Stimulated activated CD4-positive, alpha-beta T cell treated with anti-CD3 and anti-CD28 coated beads, Interleukin-1b, Interleukin-23, amount 100 ng/mL, for 48 hours (primary cell): ENCODE measurements around the gene IGSF9B.

Experiments used
- DNase-seq: peaks from one replicate; pipeline ENCODE4 v3.0.0-alpha.2; 2020

IGSF9B gene

GRCh38 chr11:133984828-133985227 lies 28.1 kb upstream of the IGSF9B start:
- no peak for DNase-seq

GRCh38 chr11:133983660-133984316 lies 27.0 kb upstream of the IGSF9B start:
- no peak for DNase-seq

- DNase-seq = no peak
Measured at GRCh38 chr11:133982876-133983275, 26.1 kb upstream of the IGSF9B start.

GRCh38 chr11:133982151-133982550 lies 25.4 kb upstream of the IGSF9B start:
- DNase-seq = no peak

DNA sequence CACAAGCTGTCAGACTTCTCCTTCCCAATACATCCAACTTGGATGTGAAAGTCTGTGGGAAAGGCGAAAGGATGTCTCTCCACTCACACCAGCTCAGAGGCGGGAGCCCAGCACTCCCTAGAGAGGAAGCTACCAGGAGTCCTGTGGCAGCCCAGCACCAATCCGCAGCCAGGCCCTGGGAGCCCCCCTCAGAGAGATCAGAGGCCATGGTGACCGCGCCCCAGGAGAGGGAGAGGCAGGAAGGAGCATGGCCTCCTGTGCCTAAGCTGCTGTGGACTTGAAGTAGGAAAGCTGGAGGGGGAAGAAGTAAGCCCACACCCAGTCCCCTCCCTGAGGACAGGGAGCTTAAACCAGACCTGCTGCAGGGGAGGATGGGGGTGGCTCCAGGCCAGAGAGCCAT lies 24.4 kb upstream of the IGSF9B start:
- no peak for DNase-seq

DNA sequence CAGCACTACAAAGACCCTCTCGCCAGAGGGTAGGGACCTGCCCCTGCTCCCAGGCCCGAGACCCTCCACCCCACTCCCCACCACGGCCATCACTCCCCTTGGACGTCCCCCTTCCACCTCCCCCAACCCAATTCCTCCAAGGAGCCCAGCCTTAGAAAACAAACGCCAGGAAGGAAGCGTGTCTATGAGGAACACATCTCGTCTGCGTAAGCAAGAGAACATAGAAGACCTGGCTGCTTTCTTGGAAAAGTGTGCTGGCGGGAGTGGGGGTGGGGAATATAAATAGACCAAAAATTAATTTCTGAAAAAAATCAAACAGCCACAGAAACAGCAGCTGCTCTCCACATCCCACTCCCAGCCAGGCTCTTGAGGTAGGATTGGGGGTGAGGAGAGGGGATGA lies 23.9 kb upstream of the IGSF9B start:
- no peak for DNase-seq

GRCh38 chr11:133978794-133979193 lies 22.0 kb upstream of the IGSF9B start:
- DNase-seq = no peak

GRCh38 chr11:133977067-133977677 lies 20.4 kb upstream of the IGSF9B start:
- no peak for DNase-seq

DNA sequence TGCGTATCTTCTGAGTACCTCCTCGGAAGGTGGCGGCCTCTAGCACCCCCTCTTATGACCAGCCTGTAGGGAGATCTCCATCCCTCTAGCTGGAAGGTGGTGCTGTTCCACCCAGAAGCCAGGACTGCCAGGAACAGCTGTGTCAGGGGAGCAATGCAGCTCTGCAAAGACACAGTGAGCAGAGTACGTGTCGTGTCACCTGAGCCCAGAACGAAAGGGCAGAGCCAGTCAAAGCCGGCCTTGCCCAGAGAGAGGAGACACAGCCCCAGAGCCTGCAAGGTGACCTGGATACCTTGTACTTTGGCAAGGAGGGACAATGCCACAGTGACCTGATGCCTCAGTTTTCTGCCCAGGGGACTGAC lies 18.7 kb upstream of the IGSF9B start:
- no peak for DNase-seq

- DNase-seq = no peak
Measured at GRCh38 chr11:133974836-133975487, 18.2 kb upstream of the IGSF9B start.

DNA sequence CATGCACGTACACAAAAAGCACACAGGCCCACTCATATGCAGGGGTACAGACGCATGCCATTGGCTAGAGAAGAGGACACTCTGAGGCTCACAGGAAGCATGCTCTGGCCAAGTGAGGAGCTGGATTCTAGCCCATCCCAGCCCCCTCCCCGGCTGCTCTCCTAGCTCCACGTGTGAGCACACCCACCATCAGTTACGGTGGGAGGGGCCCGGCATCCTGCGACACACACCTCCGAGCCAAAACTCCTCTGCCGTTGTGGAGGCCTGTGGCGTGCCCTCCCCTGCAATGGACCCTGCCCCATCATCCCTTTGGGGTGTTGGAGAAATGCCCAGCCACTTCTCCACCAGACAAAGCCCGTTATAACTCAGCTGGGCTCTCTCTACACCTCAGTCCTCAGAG lies 15.1 kb upstream of the IGSF9B start:
- no peak for DNase-seq

- DNase-seq = no peak
Measured at GRCh38 chr11:133969112-133969511, 12.3 kb upstream of the IGSF9B start.

- no peak for DNase-seq
Measured at GRCh38 chr11:133968300-133968699, 11.5 kb upstream of the IGSF9B start.

- no peak for DNase-seq
Measured at GRCh38 chr11:133967599-133968238, 11.0 kb upstream of the IGSF9B start.

- DNase-seq = peak; percentile 69
Measured at GRCh38 chr11:133966921-133967598, 10.3 kb upstream of the IGSF9B start.

DNA sequence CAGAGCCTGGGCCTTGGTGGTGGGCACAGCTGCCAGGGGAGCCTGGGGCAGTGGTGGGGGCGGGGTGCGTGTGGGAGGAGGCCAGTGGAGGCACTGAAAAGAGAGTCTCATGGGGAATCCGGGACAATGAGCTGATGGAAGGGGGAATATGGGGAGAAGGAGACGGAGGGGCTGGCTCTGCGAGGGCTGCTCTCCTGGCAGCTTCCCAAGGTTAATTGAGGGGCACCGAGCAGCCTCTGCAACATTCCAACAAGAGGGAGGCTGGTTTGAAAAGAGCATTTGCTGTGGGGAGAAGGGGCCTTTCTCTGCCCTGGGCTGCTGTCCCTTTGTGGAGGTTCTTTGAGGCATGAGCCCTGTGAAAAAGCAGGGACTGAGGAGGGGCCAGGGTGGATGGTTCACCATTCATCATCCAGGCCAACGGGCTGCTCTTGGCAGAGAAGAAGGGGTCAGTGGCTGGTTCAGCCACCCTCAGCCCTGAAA lies 9.4 kb upstream of the IGSF9B start:
- no peak for DNase-seq

DNA sequence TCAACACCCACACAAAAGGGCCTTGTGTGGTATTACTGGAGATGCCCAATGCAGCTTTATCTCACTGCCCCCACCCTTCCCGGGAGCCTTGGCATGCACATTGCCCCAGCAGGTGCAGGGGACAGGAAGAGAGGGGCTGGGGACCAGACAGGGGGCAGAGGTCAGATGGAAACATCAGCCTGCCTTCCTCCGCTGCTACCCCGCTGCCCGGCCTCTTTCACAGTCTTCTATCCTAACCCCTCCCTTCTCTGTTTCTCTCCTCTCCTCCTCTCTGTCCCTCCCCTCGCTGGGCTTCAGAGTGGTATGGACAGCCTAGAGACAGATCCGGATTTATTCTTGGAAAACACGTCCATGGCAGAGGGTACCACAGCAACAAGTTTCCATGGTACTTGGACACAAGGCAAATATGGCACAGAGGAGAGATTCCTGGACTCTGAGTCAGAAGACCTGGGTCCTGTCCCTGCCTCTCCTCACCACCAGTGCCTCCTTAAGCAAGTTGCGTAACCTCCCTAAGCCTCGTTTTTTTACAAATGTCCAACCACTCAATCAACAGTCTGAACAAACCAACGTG lies 8.3 kb upstream of the IGSF9B start:
- no peak for DNase-seq

DNA sequence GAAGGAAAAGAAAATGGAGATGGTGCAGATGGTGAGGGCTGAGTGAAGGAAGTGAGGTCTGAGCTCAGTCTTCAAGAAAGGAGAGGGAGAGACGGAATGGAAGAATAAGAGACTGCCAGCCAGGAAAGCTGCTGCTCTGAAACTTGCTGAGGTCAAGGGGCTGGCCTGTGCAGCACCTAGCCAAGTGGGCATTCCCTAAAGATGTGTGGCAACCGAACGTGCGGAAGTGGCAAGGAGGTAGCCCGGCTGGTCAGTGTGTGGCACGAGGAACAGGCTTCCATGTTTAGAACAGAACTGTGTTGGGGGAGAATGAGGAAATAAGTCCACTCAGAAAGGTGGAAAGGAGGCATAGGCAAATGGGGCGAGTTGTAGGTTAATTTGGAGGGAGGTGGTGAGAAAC lies 7.6 kb upstream of the IGSF9B start:
- no peak for DNase-seq

DNA sequence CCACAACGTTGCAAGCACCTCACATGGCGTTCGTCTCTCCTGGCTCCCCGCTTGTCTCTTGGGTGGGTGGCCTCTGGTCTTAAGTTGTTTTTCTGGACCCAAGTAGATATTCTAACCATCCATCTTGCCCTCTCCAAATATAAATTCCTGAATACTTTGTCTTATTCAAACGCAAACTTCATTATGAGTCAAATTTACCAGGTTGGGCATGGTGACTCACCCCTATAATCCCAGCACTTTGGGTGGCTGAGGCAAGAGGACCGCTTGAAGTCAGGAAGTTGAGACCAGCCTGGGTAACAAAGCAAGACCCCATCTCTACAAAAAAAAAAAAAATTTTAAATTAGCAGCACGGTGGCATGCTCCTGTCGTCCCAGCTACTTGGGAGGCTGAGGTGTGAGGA lies 5.1 kb upstream of the IGSF9B start:
- no peak for DNase-seq

DNA sequence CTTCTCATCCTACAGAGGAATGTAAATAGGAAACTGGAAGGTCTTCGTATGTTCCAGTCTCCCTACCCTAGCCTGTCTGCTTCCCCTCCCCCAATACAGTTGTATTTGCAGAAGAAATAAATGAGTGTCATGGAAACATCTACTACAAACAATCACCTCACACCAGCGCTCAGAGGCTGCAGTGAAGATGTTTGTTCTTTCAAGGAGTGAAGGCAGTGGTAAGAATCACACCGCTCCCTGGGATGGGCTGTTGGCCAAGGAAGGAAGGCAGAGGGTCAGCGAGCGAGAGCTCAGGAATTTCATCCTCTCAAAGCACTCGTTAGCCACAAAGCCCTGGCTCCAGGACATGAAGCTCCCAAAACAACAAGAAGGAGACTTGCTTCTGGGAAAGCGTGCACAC lies 1.1 kb upstream of the IGSF9B start:
- DNase-seq = no peak

DNA sequence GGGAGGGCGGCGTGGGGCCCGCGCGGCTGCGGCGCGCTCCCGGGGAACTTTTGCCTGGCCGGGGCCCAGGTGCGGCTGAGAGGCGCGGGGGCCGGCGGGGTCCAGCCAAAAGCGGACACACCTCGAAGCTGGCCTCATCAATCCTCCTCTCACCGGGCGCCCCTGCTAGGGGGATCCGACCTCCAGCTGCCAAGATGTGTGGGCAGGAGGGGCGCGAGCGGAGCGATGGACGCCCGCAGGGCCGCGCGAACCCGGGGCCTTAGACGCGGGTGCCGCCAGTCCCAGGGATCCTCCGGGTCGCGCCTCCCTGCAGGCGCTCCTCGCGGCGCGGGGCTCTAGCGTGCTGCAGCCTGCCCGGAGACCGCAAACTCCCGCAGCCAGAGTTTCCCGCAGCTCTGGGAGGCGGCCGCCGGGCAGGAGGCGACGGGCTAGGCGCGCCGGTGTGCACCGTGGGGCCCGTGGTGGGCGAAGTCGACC lies 785 bp downstream of the IGSF9B start:
- DNase-seq = no peak

GRCh38 chr11:133955081-133955891 lies 1.5 kb downstream of the IGSF9B start:
- peak; percentile 62 for DNase-seq
